Glomerular visceral epithelial cell (primary cell): ENCODE measurements around the gene SYNGR4.
A peak's percentile ranks its signal among the peaks of the same experiment; 100 is the strongest.

Source experiments
- DNase-seq: peaks from one replicate; pipeline ENCODE4 v3.0.0-alpha.2; 2016; ENCODE audit errors: extremely low spot score

Gene SYNGR4

GRCh38 chr19:48396016-48396823, 32.1 kb downstream of the SYNGR4 start:
- no peak for DNase-seq

- DNase-seq, result no peak
Observed at GRCh38 chr19:48396824-48397176, 32.6 kb downstream of the SYNGR4 start.

GRCh38 chr19:48397263-48398101, 33.3 kb downstream of the SYNGR4 start:
- no peak for DNase-seq

GRCh38 chr19:48398102-48398374, 33.9 kb downstream of the SYNGR4 start:
- no peak for DNase-seq

- peak; percentile 82 for DNase-seq
Observed at GRCh38 chr19:48398375-48399235, 34.4 kb downstream of the SYNGR4 start.

GRCh38 chr19:48400018-48400742, 36.0 kb downstream of the SYNGR4 start:
- DNase-seq, result peak; percentile 62

- DNase-seq, result no peak
Observed at GRCh38 chr19:48401287-48401686, 37.1 kb downstream of the SYNGR4 start.

- DNase-seq, result peak; percentile 55
Observed at GRCh38 chr19:48403606-48404005, 39.4 kb downstream of the SYNGR4 start.

GRCh38 chr19:48405010-48405659, 41.0 kb downstream of the SYNGR4 start:
- DNase-seq, result no peak

GRCh38 chr19:48405850-48406249, 41.7 kb downstream of the SYNGR4 start:
- DNase-seq, result no peak

- peak; percentile 63 for DNase-seq
Observed at GRCh38 chr19:48413879-48414587, 49.9 kb downstream of the SYNGR4 start.

GRCh38 chr19:48415395-48415794, 51.2 kb downstream of the SYNGR4 start:
- DNase-seq, result peak; percentile 77

GRCh38 chr19:48415806-48416221, 51.6 kb downstream of the SYNGR4 start:
- DNase-seq, result no peak

- no peak for DNase-seq
Observed at GRCh38 chr19:48417421-48417820, 53.3 kb downstream of the SYNGR4 start.

GRCh38 chr19:48418317-48419064, 54.3 kb downstream of the SYNGR4 start:
- DNase-seq, result peak; percentile 31

- no peak for DNase-seq
Observed at GRCh38 chr19:48419158-48419920, 55.2 kb downstream of the SYNGR4 start.

- no peak for DNase-seq
Observed at GRCh38 chr19:48421548-48421947, 57.4 kb downstream of the SYNGR4 start.

- peak; percentile 73 for DNase-seq
Observed at GRCh38 chr19:48424694-48425219, 60.6 kb downstream of the SYNGR4 start.
